ENCODE results near the gene CHRDL2. TPM values are rescaled to one million over a fixed set of nuclear protein-coding genes. Genes with fewer than 3 reads are reported as not detected.
A peak's percentile ranks its signal among the peaks of the same experiment; 100 is the strongest.

CHRDL2 gene
- total RNA-seq, 4 donors from 2014 or later, result not detected

DNA sequence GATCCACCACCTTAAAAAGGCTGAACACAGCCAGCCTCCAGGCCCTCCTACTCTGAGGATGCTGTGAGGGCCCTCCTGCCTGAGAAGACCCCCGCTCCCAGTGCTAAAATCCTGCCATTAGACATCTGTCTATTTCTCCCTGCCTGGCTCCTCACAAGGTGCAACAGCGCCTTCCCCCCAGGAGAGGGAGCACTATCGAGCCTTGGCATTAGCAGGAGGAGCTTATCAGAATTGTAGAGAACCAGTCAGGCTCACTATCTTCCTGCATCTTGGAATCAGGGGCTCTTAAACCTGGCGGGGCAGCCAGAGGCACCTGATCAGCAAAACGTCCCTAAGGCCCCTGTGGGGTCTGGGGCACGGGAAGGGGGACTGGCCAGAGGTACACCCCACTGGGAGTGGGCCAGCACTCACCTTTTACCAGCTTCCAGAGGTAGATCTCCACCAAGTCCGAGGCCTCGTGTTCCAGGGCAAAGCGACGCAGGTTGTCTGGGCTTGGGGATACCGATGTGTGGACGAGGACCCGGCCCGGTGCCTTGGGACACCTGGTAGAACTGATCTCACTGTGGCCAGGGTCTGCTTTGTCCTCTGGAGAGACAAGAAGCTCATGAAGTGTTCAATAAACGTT, 28.7 kb downstream of the CHRDL2 start:
- 55 to 56% methylated on average over 15 of the region's 15 CpGs for WGBS, 2 donors
- peak in 1 of 2 donors; percentile 32 for DNase-seq (ENCODE audit: low spot score in 2 of 2)
- intact Hi-C loops (cut with DNase I; ENCODE audit: low total_unique reads), result no loop called here
- TF ChIP-seq, protein P1, sequence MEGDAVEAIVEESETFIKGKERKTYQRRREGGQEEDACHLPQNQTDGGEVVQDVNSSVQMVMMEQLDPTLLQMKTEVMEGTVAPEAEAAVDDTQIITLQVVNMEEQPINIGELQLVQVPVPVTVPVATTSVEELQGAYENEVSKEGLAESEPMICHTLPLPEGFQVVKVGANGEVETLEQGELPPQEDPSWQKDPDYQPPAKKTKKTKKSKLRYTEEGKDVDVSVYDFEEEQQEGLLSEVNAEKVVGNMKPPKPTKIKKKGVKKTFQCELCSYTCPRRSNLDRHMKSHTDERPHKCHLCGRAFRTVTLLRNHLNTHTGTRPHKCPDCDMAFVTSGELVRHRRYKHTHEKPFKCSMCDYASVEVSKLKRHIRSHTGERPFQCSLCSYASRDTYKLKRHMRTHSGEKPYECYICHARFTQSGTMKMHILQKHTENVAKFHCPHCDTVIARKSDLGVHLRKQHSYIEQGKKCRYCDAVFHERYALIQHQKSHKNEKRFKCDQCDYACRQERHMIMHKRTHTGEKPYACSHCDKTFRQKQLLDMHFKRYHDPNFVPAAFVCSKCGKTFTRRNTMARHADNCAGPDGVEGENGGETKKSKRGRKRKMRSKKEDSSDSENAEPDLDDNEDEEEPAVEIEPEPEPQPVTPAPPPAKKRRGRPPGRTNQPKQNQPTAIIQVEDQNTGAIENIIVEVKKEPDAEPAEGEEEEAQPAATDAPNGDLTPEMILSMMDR (IDR thresholded peaks at IDR 0.05), result peak in 1 of 3 donors; percentile 29
- TF ChIP-seq POLR2A (IDR thresholded peaks at IDR 0.05), result no peak
- H3K4me3 ChIP-seq (ENCODE audit: low read depth, poor library complexity, severe bottlenecking), result no peak overlapping the region

- TF ChIP-seq, protein P1 (IDR thresholded peaks at IDR 0.05), result no peak
- no peak for TF ChIP-seq POLR2A (IDR thresholded peaks at IDR 0.05)
- 69 to 76% methylated on average over 8 of the region's 8 CpGs for WGBS, 2 donors
These were observed 29.9 kb downstream of the CHRDL2 start for GRCh38 chr11:74701351-74701750.

DNA sequence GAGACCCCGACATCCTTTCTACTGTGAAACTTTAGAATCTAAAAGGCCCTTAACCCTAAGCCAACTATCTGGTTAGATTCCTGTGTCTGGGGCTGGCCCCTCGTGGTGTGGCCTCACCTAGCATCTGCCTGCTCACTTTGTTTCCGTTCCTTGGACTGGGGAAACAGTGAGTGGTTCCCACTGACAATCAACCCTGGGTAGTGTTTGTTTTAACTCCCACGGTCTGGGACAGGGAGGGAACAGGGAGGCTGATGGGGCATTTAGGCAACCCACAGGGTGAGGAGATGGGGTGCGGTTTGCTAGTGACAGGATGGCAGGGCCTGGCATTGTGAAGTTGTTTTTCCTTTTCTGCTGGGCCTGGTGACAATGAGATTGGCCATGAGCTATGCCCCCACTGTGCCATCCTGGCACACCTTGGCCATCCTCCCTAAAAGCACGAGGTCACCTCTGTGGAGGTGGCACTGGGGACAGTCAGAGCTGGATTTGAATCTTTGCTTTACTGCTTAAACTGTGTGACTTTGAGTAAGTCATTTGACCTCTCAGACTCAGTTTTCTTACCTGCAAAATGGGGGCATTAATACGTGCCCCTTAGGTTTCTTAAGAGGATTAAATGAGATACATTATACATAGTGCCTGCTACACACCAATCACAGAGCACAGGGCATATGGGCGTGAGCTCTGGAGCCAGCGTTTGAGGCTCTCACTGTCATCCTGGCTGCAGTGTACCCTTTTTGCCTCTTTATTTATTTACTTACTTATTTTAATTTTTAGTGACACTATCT, 31.4 kb downstream of the CHRDL2 start:
- no peak overlapping the region for H3K4me3 ChIP-seq (ENCODE audit: low read depth, poor library complexity, severe bottlenecking)
- no peak for TF ChIP-seq POLR2A (IDR thresholded peaks at IDR 0.05)
- TF ChIP-seq, protein P1 (IDR thresholded peaks at IDR 0.05), result no peak
- WGBS, 2 donors, result 82 to 85% methylated on average over 9 of the region's 9 CpGs
- intact Hi-C loops (cut with DNase I; ENCODE audit: low total_unique reads), result no loop called here
- no peak for DNase-seq (ENCODE audit: low spot score in 2 of 2)

More at GRCh38 chr11:74701351-74701750, 29.9 kb downstream of the CHRDL2 start:
- H3K4me3 ChIP-seq (ENCODE audit: low read depth, poor library complexity, severe bottlenecking), result no peak overlapping the region
- no peak for DNase-seq (ENCODE audit: low spot score in 2 of 2)
- intact Hi-C loops (cut with DNase I; ENCODE audit: low total_unique reads), result no loop called here

- intact Hi-C loops (cut with DNase I; ENCODE audit: low total_unique reads), result no loop called here
- no peak for DNase-seq (ENCODE audit: low spot score in 2 of 2)
- H3K4me3 ChIP-seq (ENCODE audit: low read depth, poor library complexity, severe bottlenecking), result no peak overlapping the region
- TF ChIP-seq POLR2A (IDR thresholded peaks at IDR 0.05), result no peak
- TF ChIP-seq, protein P1 (IDR thresholded peaks at IDR 0.05), result no peak
- WGBS, 2 donors, result 79 to 87% methylated on average over 4 of the region's 4 CpGs
These were observed 33.5 kb downstream of the CHRDL2 start for GRCh38 chr11:74697722-74698121.

- peak; percentile 64 to 94 for DNase-seq (ENCODE audit: low spot score in 2 of 2)
- 28 to 39% methylated on average over 16 of the region's 16 CpGs for WGBS, 2 donors
These were observed 34.1 kb downstream of the CHRDL2 start for GRCh38 chr11:74696939-74697675.

More at GRCh38 chr11:74696939-74697675, 34.1 kb downstream of the CHRDL2 start:
- H3K4me3 ChIP-seq (ENCODE audit: low read depth, poor library complexity, severe bottlenecking), result no peak overlapping the region
- intact Hi-C loops (cut with DNase I; ENCODE audit: low total_unique reads), result no loop called here
- TF ChIP-seq, protein P1 (IDR thresholded peaks at IDR 0.05), result no peak
- no peak for TF ChIP-seq POLR2A (IDR thresholded peaks at IDR 0.05)
